ENCODE measurements around the gene AP2A1. TPM values are rescaled to one million over a fixed set of nuclear protein-coding genes. Genes with fewer than 3 reads are reported as not detected.

AP2A1 gene
- total and polyA plus RNA-seq, 2 donors (not counting 3 experiments of a cell fraction or from before 2014, with no cell fraction given) = 108 to 113 TPM

DNA sequence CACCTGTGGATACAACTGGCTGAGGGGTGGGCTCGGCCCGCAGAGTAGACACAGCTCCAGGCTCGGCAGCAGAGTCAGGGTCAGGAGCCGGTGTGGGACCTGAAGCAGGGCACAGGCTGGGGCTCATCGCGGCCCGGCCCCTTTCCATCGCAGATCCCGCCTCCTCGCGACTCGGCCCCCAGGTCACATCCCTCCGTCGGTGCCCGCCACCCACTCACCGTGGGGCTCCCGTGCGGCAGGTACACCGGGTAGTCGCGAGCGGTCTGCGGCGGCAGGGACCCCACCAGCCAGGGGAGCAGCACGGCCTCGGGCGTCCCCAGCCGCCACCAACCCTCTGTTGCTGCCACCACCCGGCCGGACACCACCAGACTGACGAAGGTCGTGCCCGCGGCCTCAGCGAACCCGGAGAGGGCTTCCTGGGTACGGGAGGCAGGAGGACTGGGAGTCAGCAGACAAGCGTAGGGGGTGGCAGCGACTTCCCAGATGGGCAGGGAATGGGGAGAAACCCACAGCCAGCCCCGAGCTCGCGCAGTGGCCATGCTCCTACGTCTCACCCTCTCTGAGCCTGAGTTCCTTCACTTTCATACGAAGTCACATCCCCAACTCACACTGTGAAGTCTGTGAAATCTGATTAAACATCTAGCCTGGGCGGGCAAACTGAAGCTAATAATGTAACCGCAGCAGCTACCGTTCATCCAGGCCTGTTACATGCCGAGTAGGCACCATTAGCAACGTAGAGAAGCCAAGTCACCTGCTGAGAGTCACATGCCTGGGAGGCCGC lies 42.5 kb downstream of the AP2A1 start:
- Histone ChIP-seq H4K20me1 (replicated peaks; ENCODE audit: control insufficient read depth, extremely low read depth, insufficient read depth, low read length) (no peaks in the 10 kb centered on the region), H3K4me2 (ENCODE audit: insufficient read depth, low read length) (peak overlapping the region; percentile 65), H3K27me3 (ENCODE audit: control insufficient read depth in 2 of 2, insufficient read depth in 2 of 2, low read length in 2 of 2) (no peaks in the 10 kb centered on the region), H3K9ac (replicated peaks; ENCODE audit: extremely low read depth, insufficient read depth, low read length) (peak overlapping the region; percentile 51), H3K4me3 (replicated peaks in 1 of 3; ENCODE audit: insufficient read depth in 1 of 3, low read depth in 1 of 3, low read length in 3 of 3) (peak overlapping the region; percentile 46 to 59 (median 59)), H3K4me1 (ENCODE audit: control insufficient read depth, extremely low read depth, insufficient read depth, low read length) (peaks cover 20% of the 10 kb centered on the region), H3K9me1 (replicated peaks; ENCODE audit: control insufficient read depth, extremely low read depth, insufficient read depth, low read length) (no peaks in the 10 kb centered on the region), H2AFZ (ENCODE audit: low read depth, low read length) (peak overlapping the region; percentile 83), H3K9me3 (replicated peaks; ENCODE audit: control insufficient read depth, insufficient read depth, low read length) (no peaks in the 10 kb centered on the region), H3K27ac (ENCODE audit: insufficient read depth, low read depth, low read length) (no peak overlapping the region), H3K79me2 (ENCODE audit: control insufficient read depth, insufficient read depth, low read length) (no peaks in the 10 kb centered on the region), H3K36me3 (ENCODE audit: control insufficient read depth in 2 of 2, extremely low read depth in 1 of 2, insufficient read depth in 2 of 2, low read length in 2 of 2) (no peaks in the 10 kb centered on the region)
- TF ChIP-seq, protein P1, sequence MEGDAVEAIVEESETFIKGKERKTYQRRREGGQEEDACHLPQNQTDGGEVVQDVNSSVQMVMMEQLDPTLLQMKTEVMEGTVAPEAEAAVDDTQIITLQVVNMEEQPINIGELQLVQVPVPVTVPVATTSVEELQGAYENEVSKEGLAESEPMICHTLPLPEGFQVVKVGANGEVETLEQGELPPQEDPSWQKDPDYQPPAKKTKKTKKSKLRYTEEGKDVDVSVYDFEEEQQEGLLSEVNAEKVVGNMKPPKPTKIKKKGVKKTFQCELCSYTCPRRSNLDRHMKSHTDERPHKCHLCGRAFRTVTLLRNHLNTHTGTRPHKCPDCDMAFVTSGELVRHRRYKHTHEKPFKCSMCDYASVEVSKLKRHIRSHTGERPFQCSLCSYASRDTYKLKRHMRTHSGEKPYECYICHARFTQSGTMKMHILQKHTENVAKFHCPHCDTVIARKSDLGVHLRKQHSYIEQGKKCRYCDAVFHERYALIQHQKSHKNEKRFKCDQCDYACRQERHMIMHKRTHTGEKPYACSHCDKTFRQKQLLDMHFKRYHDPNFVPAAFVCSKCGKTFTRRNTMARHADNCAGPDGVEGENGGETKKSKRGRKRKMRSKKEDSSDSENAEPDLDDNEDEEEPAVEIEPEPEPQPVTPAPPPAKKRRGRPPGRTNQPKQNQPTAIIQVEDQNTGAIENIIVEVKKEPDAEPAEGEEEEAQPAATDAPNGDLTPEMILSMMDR (IDR thresholded peaks at IDR 0.05; ENCODE audit: extremely low read depth in 1 of 2, insufficient read depth in 1 of 2, low read depth in 1 of 2, low read length in 2 of 2) = peak in 1 of 2 donors; percentile 9
- no peak for TF ChIP-seq JUN (IDR thresholded peaks at IDR 0.05; ENCODE audit: borderline replicate concordance, insufficient read depth, insufficient read length, low read depth)
- peak; percentile 30 for TF ChIP-seq POLR2A (IDR thresholded peaks at IDR 0.05; ENCODE audit: low read depth, low read length)
- no TSS peak for BruUV-seq (replicated peaks)
- intact Hi-C loops (cut with micrococcal nuclease) (loop anchor here (2.0 to 5.0 kb wide), 3 partner anchors 43 to 312 kb away; partner anchors contain the start of genes ADM5, AP2A1 and RPS11), dilution Hi-C loops (cut with MboI; ENCODE audit: extremely low pct_ligation_motif_present, low sequenced_read_pairs) (no loop called here)
- POLR2A ChIA-PET = interaction anchor here (0.6 kb wide), 1 partner anchor 49 kb away, joined by 3 read pairs; no protein-coding TSS in a partner anchor
- DNase-seq (ENCODE audit: low read depth, low spot score) (peak; percentile 18), FAIRE-seq (no peak)
- CTCF ChIA-PET = interaction anchor here (0.8 to 1.1 kb wide), 2 partner anchors 50 to 58 kb away, joined by 3 read pairs; no protein-coding TSS in a partner anchor

DNA sequence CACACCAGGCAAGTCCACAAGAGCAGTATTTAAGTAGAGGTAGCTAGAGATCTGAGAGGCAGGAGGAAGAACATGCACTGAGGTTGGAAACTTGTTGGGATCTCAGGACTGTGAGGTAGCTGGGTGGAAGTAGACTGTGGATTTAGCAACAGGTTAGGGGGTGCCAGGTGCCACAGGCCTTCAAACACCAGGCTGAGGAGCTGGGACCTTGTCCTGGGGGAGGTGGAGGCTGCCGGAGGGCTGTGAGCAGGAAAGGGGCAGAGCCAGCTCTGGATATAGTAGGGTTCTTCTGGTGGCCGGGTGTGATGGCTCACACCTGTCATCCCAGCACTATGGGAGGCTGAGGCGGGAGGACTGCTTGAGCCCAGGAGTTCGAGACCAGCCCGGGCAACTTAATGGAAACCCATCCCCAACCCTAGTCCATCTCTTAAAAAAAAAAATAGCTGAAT lies 43.2 kb downstream of the AP2A1 start:
- DNase-seq (ENCODE audit: low read depth, low spot score) (no peak), FAIRE-seq (no peak)
- H3K4me1 ChIP-seq (ENCODE audit: control insufficient read depth, extremely low read depth, insufficient read depth, low read length) = peaks cover 20% of the 10 kb centered on the region
- H3K36me3 ChIP-seq (ENCODE audit: control insufficient read depth in 2 of 2, extremely low read depth in 1 of 2, insufficient read depth in 2 of 2, low read length in 2 of 2) = no peaks in the 10 kb centered on the region
- no peaks in the 10 kb centered on the region for H4K20me1 ChIP-seq (replicated peaks; ENCODE audit: control insufficient read depth, extremely low read depth, insufficient read depth, low read length)
- ChIA-PET CTCF (interaction anchor here (0.8 to 1.1 kb wide), 2 partner anchors 49 to 58 kb away, joined by 3 read pairs; no protein-coding TSS in a partner anchor), POLR2A (no interaction called here)
- intact Hi-C loops (cut with micrococcal nuclease) (loop anchor here (2.0 to 5.0 kb wide), 3 partner anchors 43 to 313 kb away; partner anchors contain the start of genes ADM5, AP2A1 and RPS11), dilution Hi-C loops (cut with MboI; ENCODE audit: extremely low pct_ligation_motif_present, low sequenced_read_pairs) (no loop called here)
- H3K9me3 ChIP-seq (replicated peaks; ENCODE audit: control insufficient read depth, insufficient read depth, low read length) = no peaks in the 10 kb centered on the region
- no peaks in the 10 kb centered on the region for H3K79me2 ChIP-seq (ENCODE audit: control insufficient read depth, insufficient read depth, low read length)
- TF ChIP-seq JUN (IDR thresholded peaks at IDR 0.05; ENCODE audit: borderline replicate concordance, insufficient read depth, insufficient read length, low read depth) (no peak), GATA2 (IDR thresholded peaks at IDR 0.05; ENCODE audit: insufficient read depth, insufficient read length, low read depth, low read length) (no peak), EZH2 (IDR thresholded peaks at IDR 0.05; ENCODE audit: borderline replicate concordance, low read depth, low read length, severe bottlenecking) (no peak), POLR2AphosphoS5 (IDR thresholded peaks at IDR 0.05; ENCODE audit: insufficient read depth, low read depth, low read length) (no peak), MYC (IDR thresholded peaks at IDR 0.05; ENCODE audit: low read depth, low read length) (no peak), FOS (IDR thresholded peaks at IDR 0.05; ENCODE audit: borderline replicate concordance, insufficient read depth, low read length) (no peak), POLR2A (IDR thresholded peaks at IDR 0.05; ENCODE audit: low read depth, low read length) (no peak)
- TF ChIP-seq, protein P2, sequence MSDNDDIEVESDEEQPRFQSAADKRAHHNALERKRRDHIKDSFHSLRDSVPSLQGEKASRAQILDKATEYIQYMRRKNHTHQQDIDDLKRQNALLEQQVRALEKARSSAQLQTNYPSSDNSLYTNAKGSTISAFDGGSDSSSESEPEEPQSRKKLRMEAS (IDR thresholded peaks at IDR 0.05; ENCODE audit: insufficient read depth, insufficient read length) = no peak
- TF ChIP-seq, protein P1 (IDR thresholded peaks at IDR 0.05; ENCODE audit: extremely low read depth in 1 of 2, insufficient read depth in 1 of 2, low read depth in 1 of 2, low read length in 2 of 2) = no peak
- H3K9ac ChIP-seq (replicated peaks; ENCODE audit: extremely low read depth, insufficient read depth, low read length) = no peak overlapping the region
- no peak overlapping the region for H2AFZ ChIP-seq (ENCODE audit: low read depth, low read length)
- H3K9me1 ChIP-seq (replicated peaks; ENCODE audit: control insufficient read depth, extremely low read depth, insufficient read depth, low read length) = no peaks in the 10 kb centered on the region
- no peaks in the 10 kb centered on the region for H3K27me3 ChIP-seq (ENCODE audit: control insufficient read depth in 2 of 2, insufficient read depth in 2 of 2, low read length in 2 of 2)
- H3K4me2 ChIP-seq (ENCODE audit: insufficient read depth, low read length) = no peak overlapping the region
- no peak overlapping the region for H3K4me3 ChIP-seq (replicated peaks in 1 of 3; ENCODE audit: insufficient read depth in 1 of 3, low read depth in 1 of 3, low read length in 3 of 3)
- no peak overlapping the region for H3K27ac ChIP-seq (ENCODE audit: insufficient read depth, low read depth, low read length)
- BruUV-seq (replicated peaks) = no TSS peak
